ENCODE measurements around the gene TEX9. TPM values are rescaled to one million over a fixed set of nuclear protein-coding genes. Genes with fewer than 3 reads are reported as not detected.

TEX9 gene
- total RNA-seq, 4 donors from 2014 or later = 4.2 to 9.2 (median 5.2) TPM

Other genes with a start within 250 kb of the TEX9 start
- gene RFX7, start 121.5 kb upstream of the TEX9 start, total RNA-seq = 1 to 10 TPM; 5.9 to 8.7 (median 7.2) TPM
- 1 to 10 TPM in 2 of 4 donors, under 1 TPM in 2; 0.93 to 2.0 (median 1.3) TPM for gene MNS1, start 99.7 kb downstream of the TEX9 start, total RNA-seq

Measured in gastroesophageal sphincter (tissue), 4 donors.